Inferior parietal cortex (tissue), 1 donor: ENCODE data around the gene FRS2.
A peak's percentile ranks its signal among the peaks of the same experiment; 100 is the strongest.
"Not testable (repeated sequence)": the region's sequence is repeated elsewhere in the genome, so short reads cannot be mapped to it uniquely, and the experiment has no call there.

Experiments used
- DNase-seq: peaks from one replicate; pipeline ENCODE4 v3.0.0-alpha.2; 2016; ENCODE audit errors: extremely low spot score

The FRS2 gene

GRCh38 chr12:69579029-69579428 lies 108.8 kb downstream of the FRS2 start:
- DNase-seq = no peak

- no peak for DNase-seq
Measured at GRCh38 chr12:69580074-69580473, 109.9 kb downstream of the FRS2 start.

- DNase-seq = no peak
Measured at GRCh38 chr12:69583203-69583602, 113.0 kb downstream of the FRS2 start.

GRCh38 chr12:69585189-69586062 lies 115.2 kb downstream of the FRS2 start, which contains the start of gene CCT2:
CCT2 (plus strand) TSS chr12:69585459; CDS start chr12:69585522, 63 bp downstream.
- DNase-seq = peak; percentile 97

GRCh38 chr12:69588527-69588926 lies 118.3 kb downstream of the FRS2 start:
- DNase-seq = no peak

GRCh38 chr12:69589082-69589481 lies 118.9 kb downstream of the FRS2 start:
- DNase-seq = no peak

- no peak for DNase-seq
Measured at GRCh38 chr12:69595689-69596088, 125.5 kb downstream of the FRS2 start.

- DNase-seq = no peak
Measured at GRCh38 chr12:69598174-69598753, 128.1 kb downstream of the FRS2 start.

- DNase-seq = no peak
Measured at GRCh38 chr12:69600804-69601203, 130.6 kb downstream of the FRS2 start.

GRCh38 chr12:69601962-69602685 lies 131.9 kb downstream of the FRS2 start:
- DNase-seq = no peak

- no peak for DNase-seq
Measured at GRCh38 chr12:69602954-69603353, 132.8 kb downstream of the FRS2 start.

- not testable (repeated sequence) for DNase-seq
Measured at GRCh38 chr12:69603556-69603955, 133.4 kb downstream of the FRS2 start.

- not testable (repeated sequence) for DNase-seq
Measured at GRCh38 chr12:69604275-69604674, 134.1 kb downstream of the FRS2 start.

- DNase-seq = no peak
Measured at GRCh38 chr12:69608114-69608513, 137.9 kb downstream of the FRS2 start.

GRCh38 chr12:69610126-69610525 lies 139.9 kb downstream of the FRS2 start:
- no peak for DNase-seq

- no peak for DNase-seq
Measured at GRCh38 chr12:69610729-69611128, 140.5 kb downstream of the FRS2 start, which contains the start of gene LRRC10. LRRC10 (minus strand) TSS chr12:69610907; CDS start chr12:69610838, 69 bp downstream.

GRCh38 chr12:69613351-69613750 lies 143.2 kb downstream of the FRS2 start:
- no peak for DNase-seq

GRCh38 chr12:69616025-69616424 lies 145.8 kb downstream of the FRS2 start:
- DNase-seq = no peak

- no peak for DNase-seq
Measured at GRCh38 chr12:69619050-69619449, 148.9 kb downstream of the FRS2 start.

GRCh38 chr12:69620077-69620476 lies 149.9 kb downstream of the FRS2 start:
- no peak for DNase-seq

GRCh38 chr12:69620921-69621320 lies 150.7 kb downstream of the FRS2 start:
- DNase-seq = no peak

- DNase-seq = no peak
Measured at GRCh38 chr12:69621551-69621950, 151.4 kb downstream of the FRS2 start.
